IPS-18c (cell line): ENCODE results near the gene NHSL2.
"Not testable (repeated sequence)": the region's sequence is repeated elsewhere in the genome, so short reads cannot be mapped to it uniquely, and the experiment has no call there.

Source experiments
- H3K4me3 ChIP-seq: 2 replicates; pipeline ENCODE4 v1.7.0; 2013; ENCODE audit warnings: low read depth, mild to moderate bottlenecking, low read length, moderate library complexity; ENCODE audit not compliant: insufficient read depth
- H3K9me3 ChIP-seq: one replicate; pipeline ENCODE4 v1.6.1; 2013; ENCODE audit warnings: mild to moderate bottlenecking, low read length, moderate library complexity; ENCODE audit not compliant: control insufficient read depth, insufficient read depth

The NHSL2 gene

DNA sequence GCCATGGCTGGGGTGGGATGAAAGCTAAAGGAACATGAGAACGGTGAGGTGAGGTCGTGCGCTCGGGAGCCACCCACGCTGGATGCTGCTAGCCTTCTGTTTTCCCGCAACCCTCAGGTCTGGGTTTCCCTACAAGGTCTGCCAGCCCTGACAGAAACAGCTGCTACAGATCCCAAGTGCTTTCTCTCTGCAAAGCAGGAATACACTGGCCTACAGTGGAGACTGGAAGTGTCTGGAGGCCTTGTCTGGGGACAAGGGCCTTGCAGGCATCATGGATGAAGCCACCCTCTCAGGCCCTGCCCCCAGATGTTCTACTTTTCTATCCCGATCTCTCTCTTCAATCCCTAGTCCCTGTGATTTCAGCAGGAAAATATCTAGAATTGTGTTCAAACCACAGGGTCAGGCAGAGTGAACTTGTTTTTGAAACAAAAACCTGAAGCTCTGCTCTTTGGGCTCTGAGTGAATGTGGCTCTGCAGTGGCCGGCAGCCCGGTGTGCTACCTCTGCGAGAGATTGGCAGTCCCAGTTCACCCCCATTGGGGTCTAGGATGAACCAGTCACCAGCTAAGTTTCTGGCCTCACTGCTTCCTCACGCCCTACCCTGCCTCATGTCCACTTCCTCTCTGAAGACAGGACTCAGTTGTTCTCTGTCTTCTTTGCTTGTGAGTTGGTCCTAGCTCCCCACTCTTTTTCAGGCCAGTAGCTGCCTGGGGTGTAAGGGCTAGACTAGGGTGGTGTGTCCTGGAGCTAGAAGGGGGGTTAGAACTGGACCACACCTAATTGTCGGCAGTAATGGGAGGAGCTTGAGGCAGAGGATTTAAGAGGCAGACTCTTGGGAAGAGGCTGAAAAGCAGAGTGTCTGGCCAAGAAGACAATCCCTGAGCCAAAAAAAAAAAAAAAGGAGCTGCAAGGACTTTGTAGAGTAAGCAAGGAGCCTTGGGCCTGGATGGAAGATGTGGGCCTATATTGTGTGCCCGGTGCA lies 131.5 kb downstream of the NHSL2 start:
- peaks cover 3% of the 10 kb centered on the region for H3K9me3 ChIP-seq
- H3K4me3 ChIP-seq: no peak overlapping the region

DNA sequence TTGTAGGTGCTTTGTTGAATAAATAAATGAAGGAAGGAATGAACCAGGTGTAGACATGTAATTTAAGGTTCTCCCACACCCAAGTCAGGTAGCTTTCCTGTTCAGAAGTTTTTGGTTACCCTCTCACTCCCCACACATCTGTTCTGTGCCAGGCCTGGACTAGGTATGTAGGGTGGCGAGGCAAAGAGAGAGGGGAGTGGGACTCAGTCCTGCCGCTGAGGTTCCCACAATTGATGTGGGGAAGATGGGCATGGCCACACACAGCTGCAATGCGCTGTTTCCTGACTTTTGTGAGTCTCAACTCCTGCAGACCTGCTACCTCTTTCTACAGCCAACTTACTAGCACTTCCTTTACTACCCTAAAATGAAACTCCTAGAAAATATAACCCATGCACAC lies 132.2 kb downstream of the NHSL2 start:
- H3K4me3 ChIP-seq: no peak overlapping the region
- peaks cover 5% of the 10 kb centered on the region for H3K9me3 ChIP-seq

DNA sequence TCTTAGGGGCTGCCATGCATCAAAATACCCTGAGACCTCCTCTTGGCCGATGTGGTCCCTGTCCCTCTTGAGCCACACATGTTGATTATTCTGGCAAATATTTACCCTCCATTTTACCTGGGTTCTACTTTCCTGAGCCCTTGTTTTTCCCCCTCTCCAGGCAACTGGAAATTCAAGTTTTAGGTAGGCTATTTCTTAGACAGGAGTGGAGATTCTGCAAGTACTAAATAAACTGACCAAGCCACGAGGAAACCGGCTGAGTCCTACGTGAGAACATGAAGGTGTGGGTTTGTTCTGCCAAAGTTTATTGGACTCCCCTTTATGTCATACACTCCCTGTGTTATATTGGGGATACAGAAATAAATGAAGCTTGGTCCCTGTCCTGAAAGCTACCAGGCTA lies 133.0 kb downstream of the NHSL2 start:
- peaks cover 2% of the 10 kb centered on the region for H3K9me3 ChIP-seq
- no peak overlapping the region for H3K4me3 ChIP-seq

DNA sequence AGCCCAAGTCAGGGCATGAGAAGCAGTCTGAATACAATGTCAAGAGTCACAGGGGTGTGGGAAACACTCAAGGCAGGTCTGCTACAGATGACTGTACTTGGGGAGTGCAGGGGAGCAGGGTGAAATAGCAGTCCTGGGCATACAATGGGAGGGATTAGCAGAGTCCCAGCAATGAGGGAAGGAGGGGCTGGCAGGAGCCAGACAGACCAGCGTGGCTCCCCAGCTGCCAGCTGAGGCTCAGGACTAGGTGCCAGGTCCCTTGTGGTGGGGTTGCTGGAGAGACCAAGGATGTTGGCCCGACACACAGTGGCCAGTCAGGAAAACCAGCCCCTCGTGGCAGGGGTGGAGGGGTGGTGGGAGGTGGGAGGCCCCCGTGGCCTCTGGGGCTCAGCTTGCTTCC lies 134.5 kb downstream of the NHSL2 start:
- H3K9me3 ChIP-seq: peaks cover 5% of the 10 kb centered on the region

DNA sequence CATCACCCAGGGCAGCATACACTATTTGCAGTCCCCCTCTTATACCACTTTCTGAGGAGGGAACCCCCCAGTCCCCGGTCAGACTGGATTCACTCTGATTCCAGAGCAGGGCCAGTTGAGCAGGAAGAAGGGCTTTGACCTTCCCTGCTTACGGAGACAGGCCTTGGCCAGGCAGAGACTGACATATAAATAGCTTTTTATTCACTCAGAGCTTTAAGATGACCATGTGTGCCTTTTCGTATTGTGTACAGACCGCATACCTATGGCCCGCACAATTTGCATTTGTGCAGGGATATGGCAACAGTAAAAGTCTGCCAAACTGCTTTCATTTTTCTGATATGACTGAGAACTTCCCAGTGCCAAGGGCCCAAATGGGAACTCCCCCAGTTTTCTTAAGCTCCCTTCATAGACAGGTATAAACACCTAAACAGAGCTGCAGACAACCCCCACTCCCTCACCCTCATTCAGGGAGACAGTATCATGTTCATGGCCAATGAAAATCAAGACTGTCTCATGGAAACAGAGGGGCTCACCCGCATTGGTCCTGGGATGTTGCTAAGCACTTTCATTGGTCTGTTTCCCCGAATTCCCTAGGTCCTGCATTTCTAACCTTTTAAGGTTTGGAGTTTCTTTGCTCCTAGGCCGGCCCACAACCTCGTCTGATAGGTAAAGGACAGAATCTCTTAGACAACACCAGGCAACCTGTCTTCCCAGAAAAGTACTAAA lies 135.1 kb downstream of the NHSL2 start:
- H3K9me3 ChIP-seq: peaks cover 5% of the 10 kb centered on the region
- no peak overlapping the region for H3K4me3 ChIP-seq

More for the DNA sequence above, 134.5 kb downstream of the NHSL2 start:
- H3K4me3 ChIP-seq: no peak overlapping the region

DNA sequence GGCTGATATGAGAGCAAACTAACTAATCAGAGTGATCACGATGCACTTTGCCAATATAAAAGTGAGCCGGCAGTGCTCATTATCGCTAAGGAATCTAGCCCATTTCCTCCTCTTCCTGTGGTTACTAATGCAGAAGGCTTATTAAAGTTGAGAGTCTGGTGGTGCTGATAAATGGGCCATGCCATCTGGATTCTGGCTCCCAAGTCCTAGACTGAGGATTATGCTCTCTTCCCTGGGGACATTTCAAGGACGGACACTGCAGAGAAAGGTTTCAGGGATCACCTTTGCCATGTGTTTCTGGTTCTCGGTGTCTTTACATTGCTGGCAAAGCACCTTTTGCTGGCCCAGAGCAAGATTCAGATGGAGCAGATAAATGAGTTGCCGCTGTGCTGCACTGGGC lies 135.8 kb downstream of the NHSL2 start:
- no peak overlapping the region; the same call in 1 of the 2 replicates for H3K4me3 ChIP-seq
- peaks cover 5% of the 10 kb centered on the region for H3K9me3 ChIP-seq

DNA sequence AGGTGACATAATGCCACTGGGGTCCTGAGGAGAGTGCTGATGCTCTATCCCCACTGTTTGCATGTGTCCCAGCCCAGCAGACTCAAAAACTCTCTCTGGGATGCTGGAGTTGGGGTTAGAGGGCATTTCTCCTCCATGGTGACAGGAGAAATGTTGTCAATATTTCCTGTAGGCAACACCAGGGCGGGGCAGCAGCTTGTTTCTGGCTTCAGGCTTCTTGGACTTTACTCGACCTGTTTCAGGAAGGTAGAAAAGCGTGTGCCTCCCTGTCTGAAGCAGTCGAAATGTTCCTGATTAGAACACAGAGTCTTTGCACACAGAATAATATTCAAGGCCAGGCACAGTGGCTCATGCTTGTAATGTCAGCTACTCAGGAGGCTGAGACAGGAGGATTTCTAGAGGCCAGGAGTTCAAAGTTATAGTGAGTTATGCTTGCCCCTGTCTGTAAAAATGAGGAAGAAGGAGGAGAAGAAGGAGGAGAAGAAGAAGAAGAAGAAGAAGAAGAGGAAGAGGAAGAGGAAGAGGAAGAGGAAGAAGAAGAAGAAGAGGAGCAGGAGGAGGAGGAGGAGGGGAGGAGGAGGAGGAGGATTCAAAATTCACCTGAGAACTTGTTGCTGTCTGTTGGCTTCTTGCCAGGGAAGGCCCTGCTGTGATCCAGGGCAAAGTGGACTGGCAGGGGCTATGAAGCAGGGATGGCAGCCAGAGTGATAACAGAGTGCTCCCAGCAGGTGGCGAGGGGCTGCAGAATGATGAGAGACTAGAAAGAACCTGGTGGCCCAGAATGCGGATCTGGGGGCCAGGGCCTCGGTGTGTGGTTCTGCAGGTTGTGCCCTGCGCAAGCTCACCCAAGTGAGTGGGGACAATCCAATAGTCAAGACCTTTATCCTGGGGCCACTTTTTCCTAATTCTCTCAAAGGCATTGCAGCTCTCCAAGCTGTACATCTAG lies 138.1 kb downstream of the NHSL2 start:
- Histone ChIP-seq H3K4me3 (no peak overlapping the region), H3K9me3 (peaks cover 5% of the 10 kb centered on the region)

DNA sequence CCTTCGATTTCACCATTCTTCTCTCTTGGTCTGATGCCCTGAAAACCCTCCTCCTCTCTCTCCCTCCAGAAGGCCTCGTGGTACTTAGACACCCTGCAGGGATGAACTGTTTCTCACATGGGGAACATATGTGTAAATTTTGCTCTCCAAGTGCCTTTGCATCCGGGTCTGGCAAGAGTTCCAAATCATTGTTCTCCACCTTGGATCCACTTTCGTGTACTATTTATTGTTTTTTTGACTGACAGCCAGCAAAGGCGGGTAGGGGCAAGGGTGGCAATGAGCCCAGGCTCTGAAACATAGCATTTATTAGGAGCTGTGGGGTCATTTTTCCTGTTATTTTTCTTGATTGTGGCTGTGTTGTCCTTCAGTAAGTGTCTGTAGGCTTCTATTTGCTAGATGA lies 139.4 kb downstream of the NHSL2 start:
- H3K9me3 ChIP-seq: peaks cover 5% of the 10 kb centered on the region
- H3K4me3 ChIP-seq: no peak overlapping the region

DNA sequence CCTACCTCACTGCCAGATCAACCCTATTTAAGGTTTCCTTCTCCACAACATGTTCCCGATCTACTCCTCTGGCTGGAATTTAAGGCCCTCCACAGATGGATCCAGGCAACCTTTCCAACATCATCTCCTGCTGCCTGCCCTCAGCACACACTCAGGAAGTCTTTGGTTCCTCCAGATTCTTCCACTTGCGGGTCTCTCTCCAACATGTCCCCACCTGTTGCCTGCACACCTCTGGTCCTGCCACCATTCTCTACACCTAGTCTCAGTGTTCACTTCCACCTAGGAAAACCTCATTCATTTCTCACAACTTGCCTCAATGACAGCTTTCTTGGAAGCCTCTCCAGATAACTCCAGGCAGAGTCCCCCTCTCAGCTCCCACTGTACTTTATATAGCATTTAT lies 140.9 kb downstream of the NHSL2 start:
- Histone ChIP-seq H3K4me3 (no peak overlapping the region), H3K9me3 (peaks cover 5% of the 10 kb centered on the region)

DNA sequence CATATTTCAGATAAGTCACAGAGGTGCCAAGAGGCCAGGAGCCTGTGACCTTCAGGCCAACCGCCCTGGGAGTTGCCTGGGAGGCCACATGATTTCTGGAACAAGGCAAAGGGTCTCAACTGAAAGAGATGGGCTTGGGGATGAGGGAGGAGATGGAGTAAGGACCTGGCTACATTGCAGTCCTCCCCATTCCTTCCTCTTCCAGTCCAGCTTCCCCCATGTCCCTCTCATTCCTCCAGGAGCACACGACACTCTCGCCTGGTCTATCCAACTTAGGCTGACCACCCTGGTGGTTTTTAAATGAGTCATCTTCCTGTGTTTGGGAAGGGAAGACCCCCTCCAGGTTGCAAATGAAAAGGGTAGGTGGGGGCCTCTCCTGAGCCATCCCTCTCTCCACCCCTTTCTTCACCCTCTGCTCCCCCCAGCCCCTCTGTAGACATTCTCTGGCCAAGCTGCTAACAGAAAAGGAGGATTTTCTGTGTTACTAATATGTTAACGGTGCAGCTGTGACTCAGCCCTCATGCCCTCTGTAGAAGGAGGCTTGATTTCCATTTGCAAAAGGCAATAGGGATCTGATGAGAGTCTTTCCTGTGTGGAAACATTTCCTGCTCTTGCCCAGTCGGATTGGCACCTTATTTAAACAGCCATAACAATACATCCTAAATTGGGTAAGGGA lies 141.9 kb downstream of the NHSL2 start:
- no peak overlapping the region for H3K4me3 ChIP-seq
- H3K9me3 ChIP-seq: peaks cover 2% of the 10 kb centered on the region

DNA sequence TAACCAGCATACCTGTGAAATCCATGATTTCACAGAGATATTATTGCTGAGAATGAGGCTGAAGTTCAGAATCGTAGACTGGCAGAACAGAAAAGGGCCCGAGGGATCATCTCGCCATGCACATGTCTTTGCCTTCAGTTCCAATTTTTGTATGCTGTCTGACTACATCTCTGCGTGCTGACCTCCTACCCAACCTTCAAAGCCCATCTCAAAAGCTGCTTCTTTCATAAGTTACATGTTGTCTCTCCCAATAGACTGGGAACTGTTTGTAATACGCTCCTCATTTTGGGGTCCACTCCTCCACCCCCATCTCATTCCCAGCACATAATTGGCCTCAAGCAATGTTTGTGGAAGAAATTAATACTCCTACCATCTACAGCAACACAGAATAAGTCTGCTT lies 142.9 kb downstream of the NHSL2 start:
- H3K9me3 ChIP-seq: peaks cover 2% of the 10 kb centered on the region
- no peak overlapping the region for H3K4me3 ChIP-seq

DNA sequence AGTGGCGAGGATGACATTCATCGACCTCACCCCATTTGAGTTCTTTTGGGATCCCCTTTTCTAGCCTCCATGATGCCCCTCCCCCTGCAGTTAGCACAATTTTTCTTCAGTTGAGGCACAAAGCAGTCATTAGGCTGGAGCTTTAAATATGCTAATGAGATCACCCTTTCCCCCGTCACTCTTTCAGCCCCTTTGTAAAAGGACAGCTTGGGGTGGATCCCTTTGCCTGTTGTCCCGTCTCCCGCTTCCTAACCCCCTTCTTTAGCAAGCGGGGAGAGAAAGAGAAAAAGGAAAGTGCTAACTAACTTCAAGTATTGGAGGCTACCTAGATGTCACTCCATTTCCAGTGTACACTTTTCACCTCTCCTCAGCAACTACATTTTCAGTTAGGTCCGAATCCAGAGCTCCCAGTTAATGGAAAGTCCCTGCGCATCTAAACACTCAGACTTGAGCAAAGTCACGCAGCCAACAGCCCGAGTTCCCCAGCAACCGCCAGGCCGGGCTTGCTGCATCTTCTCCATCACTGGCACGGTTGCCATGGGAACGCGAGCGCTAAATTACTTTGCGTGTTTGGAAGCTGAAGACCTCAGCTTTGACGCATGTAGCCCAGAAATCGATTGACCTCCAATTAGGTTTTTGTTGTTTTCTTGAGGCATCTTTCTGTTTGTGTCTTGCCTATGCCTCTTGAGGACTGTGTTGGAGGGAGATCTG lies 144.3 kb downstream of the NHSL2 start:
- H3K9me3 ChIP-seq: no peaks in the 10 kb centered on the region

DNA sequence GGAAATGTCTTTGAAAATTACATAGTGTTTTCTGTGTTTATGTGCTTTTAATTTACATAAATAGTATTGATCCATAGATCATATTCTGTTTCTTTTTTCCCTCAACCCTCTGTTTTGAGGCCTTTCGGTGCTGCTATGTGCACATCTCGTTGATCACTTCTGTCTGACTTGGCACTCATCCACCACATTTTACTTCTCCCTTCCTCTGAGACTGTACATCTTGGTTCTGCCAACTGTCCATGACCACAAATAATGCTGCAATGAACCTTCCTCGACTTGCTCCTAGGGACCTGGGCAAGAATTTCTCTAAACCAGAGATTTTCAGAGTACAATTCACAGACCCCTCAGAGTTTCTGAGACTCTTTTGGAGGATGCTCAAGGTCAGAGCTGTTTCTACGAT lies 146.7 kb downstream of the NHSL2 start:
- Histone ChIP-seq H3K4me3 (no peak overlapping the region), H3K9me3 (no peaks in the 10 kb centered on the region)

More for the DNA sequence above, 144.3 kb downstream of the NHSL2 start:
- no peak overlapping the region for H3K4me3 ChIP-seq

DNA sequence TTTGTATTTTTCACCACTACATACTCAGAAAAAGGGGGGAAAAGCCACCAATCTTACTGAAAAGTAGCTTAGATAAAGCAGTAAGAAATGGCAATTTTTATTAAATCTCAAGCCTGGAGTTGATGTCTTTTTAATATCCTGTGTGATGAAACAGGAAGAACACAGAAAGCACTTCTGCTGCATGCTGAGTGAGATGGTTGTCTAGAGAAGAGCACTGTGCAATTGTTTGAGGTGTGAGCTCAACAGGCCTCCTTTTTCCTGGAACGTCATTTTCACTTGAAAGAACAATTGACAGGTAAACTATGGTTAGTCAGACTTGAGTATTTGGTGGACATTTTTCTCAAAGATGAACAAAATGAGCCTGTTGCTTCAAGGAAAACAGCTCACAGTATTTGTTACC lies 147.2 kb downstream of the NHSL2 start:
- Histone ChIP-seq H3K4me3 (no peak overlapping the region), H3K9me3 (no peaks in the 10 kb centered on the region)

DNA sequence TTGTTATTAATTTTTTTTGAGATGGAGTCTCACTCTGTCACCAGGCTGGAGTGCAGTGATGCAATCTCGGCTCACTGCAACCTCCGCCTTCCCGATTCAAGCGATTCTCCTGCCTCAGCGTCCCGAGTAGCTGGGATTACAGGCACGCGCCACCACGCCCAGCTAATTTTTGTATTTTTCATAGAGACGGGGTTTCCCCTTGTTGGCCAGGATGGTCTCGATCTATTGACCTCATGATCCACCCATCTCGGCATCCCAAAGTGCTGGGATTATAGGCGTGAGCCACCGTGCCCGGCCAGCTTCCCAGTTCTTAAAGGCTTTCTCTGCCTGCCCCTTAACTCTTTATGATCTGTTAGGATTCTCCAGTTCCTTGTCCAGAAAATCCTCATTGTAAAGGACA lies 147.7 kb downstream of the NHSL2 start:
- H3K9me3 ChIP-seq, H3K4me3 ChIP-seq: not testable (repeated sequence)

DNA sequence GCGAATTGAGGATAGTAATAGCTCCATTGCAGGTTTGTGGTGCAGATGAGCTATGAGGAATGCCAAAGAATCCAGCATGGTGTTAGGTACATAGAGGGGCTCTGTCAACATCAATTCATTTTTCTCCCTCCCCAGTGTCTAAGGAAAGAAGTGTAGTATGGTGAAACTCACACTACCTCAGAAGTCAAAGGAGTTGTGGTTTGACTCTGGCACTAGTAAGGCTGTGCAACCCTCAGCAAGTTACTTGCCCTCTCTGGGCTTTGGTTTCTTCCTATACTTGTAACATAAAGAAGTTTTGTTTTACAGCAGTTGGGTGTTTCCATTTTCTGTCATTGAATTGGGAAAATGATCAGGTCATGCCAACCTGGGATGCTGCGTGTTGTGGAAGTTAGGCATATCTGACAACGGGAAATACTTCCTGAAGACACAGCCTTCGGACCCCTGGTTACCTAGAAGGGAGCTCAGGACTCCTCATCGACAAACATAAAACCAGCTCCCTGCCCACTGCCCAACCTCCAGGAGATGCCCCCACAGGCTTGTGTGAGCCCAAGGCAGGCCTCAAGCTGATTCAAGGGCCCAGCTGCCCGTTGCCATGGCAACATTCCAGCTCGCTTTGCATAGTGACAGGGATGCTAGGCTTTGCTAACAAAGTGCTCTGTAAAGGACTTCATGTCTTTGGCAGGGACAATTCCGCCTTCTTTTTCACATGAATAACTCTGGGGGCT lies 149.7 kb downstream of the NHSL2 start:
- no peaks in the 10 kb centered on the region for H3K9me3 ChIP-seq

More for the DNA sequence above, 149.7 kb downstream of the NHSL2 start:
- no peak overlapping the region for H3K4me3 ChIP-seq
